GM12878 (cell line): ENCODE data around the gene ATG3. TPM values are rescaled to one million over a fixed set of nuclear protein-coding genes. Genes with fewer than 3 reads are reported as not detected.

ENCODE experiments used
- ATAC-seq: fragments of 200-7000 bp; cut with Tn5 transposase; 3 replicates; pipeline ENCODE4 v1.9.1; 2020; ENCODE audit warnings: mild to moderate bottlenecking, moderate library complexity
- BruUV-seq: library from RNA; stranded (reverse); fragments of 400-500 nt; replicated peaks from 2 replicates; lab custom pipeline; 2021; lab: Mats Ljungman, UMichigan
- CTCF ChIA-PET: fragments of 300-600 bp; sonication (Branson Sonifier 250); formaldehyde crosslinking; extraction: SDS; loops from one replicate; lab custom pipeline; 2021; ENCODE audit warnings: inconsistent platforms; lab: Yijun Ruan, JAX
- POLR2A ChIA-PET: fragments of 350-600 bp; formaldehyde crosslinking; extraction: SDS; loops from one replicate; lab custom pipeline; 2021; ENCODE audit warnings: inconsistent platforms; lab: Charles Lee
- RAD21 ChIA-PET: fragments of 300-600 bp; sonication (Branson Sonifier 250); formaldehyde crosslinking; loops from one replicate; lab custom pipeline; 2023; ENCODE audit warnings: antibody characterized with exemption; ENCODE audit not compliant: unreplicated experiment; lab: Charles Lee
- SMC1A ChIA-PET: fragments of 300-600 bp; sonication (Branson Sonifier 250); formaldehyde crosslinking; loops from one replicate; lab custom pipeline; 2023; ENCODE audit not compliant: unreplicated experiment, uncharacterized antibody; lab: Charles Lee
- DNase-seq: peaks from one replicate; pipeline ENCODE4 v3.0.0-alpha.2; 2011; ENCODE audit warnings: low read depth, low spot score
- FAIRE-seq: peaks from 3 replicates; lab custom pipeline; 2011; peaks lifted over from hg19 to GRCh38; lab: Jason Lieb, UNC
- H2AFZ ChIP-seq: 2 replicates; pipeline ENCODE4 v1.6.0; 2011; ENCODE audit warnings: low read depth, low read length, control low read depth; ENCODE audit not compliant: control insufficient read depth
- H3K27ac ChIP-seq: 2 replicates; pipeline ENCODE4 v1.5.1; 2011; ENCODE audit warnings: control low read depth; ENCODE audit not compliant: control insufficient read depth, insufficient read depth
- H3K27me3 ChIP-seq, 2 experiments: replicated peaks in 1 of 2; 2 replicates each; pipeline versions ENCODE4 v1.6.0 to v1.6.1; 2011; ENCODE audit warnings: low read length in 1 of 2; ENCODE audit not compliant: control insufficient read depth in 2 of 2, insufficient read depth in 2 of 2
- H3K36me3 ChIP-seq, 2 experiments: 2 replicates each; pipeline ENCODE4 v1.5.1; 2011; ENCODE audit warnings: low read length in 1 of 2; ENCODE audit not compliant: control insufficient read depth in 2 of 2, insufficient read depth in 2 of 2
- H3K4me1 ChIP-seq: 2 replicates; pipeline ENCODE4 v1.6.1; 2011; ENCODE audit warnings: mild to moderate bottlenecking, low read length, moderate library complexity, mixed read lengths; ENCODE audit not compliant: control insufficient read depth, insufficient read depth
- H3K4me2 ChIP-seq: 2 replicates; pipeline ENCODE4 v1.6.0; 2011; ENCODE audit warnings: control low read depth; ENCODE audit not compliant: control insufficient read depth, insufficient read depth
- H3K4me3 ChIP-seq: fragments of 200-600 bp; sonication (generic); 2 replicates; pipeline ENCODE4 v1.5.1; 2016
- H3K79me2 ChIP-seq: 2 replicates; pipeline ENCODE4 v1.6.0; 2011; ENCODE audit warnings: low read length; ENCODE audit not compliant: control insufficient read depth, insufficient read depth
- H3K9ac ChIP-seq: 2 replicates; pipeline ENCODE4 v1.8.0; 2011; ENCODE audit warnings: low read length, control low read depth, mixed read lengths; ENCODE audit not compliant: control insufficient read depth, insufficient read depth
- H3K9me3 ChIP-seq: replicated peaks from 3 replicates; pipeline ENCODE4 v1.5.1; 2011; ENCODE audit warnings: mild to moderate bottlenecking, low read length; ENCODE audit not compliant: control insufficient read depth, insufficient read depth
- H4K20me1 ChIP-seq: 2 replicates; pipeline ENCODE4 v1.6.0; 2011; ENCODE audit not compliant: control insufficient read depth, insufficient read depth
- BCLAF1 ChIP-seq: fragments of 450-650 bp; IDR thresholded peaks from 2 replicates; pipeline ENCODE4 v1.6.1; 2017; ENCODE audit warnings: antibody characterized with exemption, mild to moderate bottlenecking, moderate library complexity
- CBX3 ChIP-seq: fragments of 200-600 bp; sonication (generic); IDR thresholded peaks from 2 replicates; pipeline ENCODE4 v1.6.1; 2016; ENCODE audit warnings: low read depth, borderline replicate concordance
- EZH2 ChIP-seq: IDR thresholded peaks from 2 replicates; pipeline ENCODE4 v1.6.1; 2012; ENCODE audit warnings: low read depth, mild to moderate bottlenecking, control low read depth, inconsistent platforms, low read length, borderline replicate concordance; ENCODE audit not compliant: control insufficient read depth
- IRF3 ChIP-seq: fragments of 450-650 bp; IDR thresholded peaks from 2 replicates; pipeline ENCODE4 v1.6.1; 2014; ENCODE audit warnings: mild to moderate bottlenecking
- KLF5 ChIP-seq: fragments of 450-650 bp; IDR thresholded peaks from 2 replicates; pipeline ENCODE4 v1.6.1; 2014; ENCODE audit warnings: mild to moderate bottlenecking; ENCODE audit not compliant: partially characterized antibody
- NFIC ChIP-seq: IDR thresholded peaks from 2 replicates; pipeline ENCODE4 v1.6.1; 2012; ENCODE audit warnings: low read depth, mild to moderate bottlenecking, inconsistent platforms, low read length, moderate library complexity
- SMAD5 ChIP-seq: IDR thresholded peaks from 2 replicates; pipeline ENCODE4 v1.6.1; 2016; ENCODE audit warnings: antibody characterized with exemption, low read depth
- TCF12 ChIP-seq: IDR thresholded peaks from 2 replicates; pipeline ENCODE4 v1.6.1; 2011; ENCODE audit warnings: low read depth, mild to moderate bottlenecking, low read length
- ZNF24 ChIP-seq: fragments of 450-650 bp; IDR thresholded peaks from 2 replicates; pipeline ENCODE4 v1.6.1; 2017; ENCODE audit warnings: antibody characterized with exemption, mild to moderate bottlenecking
- WGBS: methylation state at CpG from one replicate; pipeline ENCODE4 v1.1.6; 2016; ENCODE audit warnings: low lambda C conversion rate; ENCODE audit not compliant: insufficient replicate concordance, insufficient coverage; ENCODE audit errors: missing lambda C conversion rate; 5-methylcytosine and 5-hydroxymethylcytosine counted together
- in situ Hi-C: fragments of 300-500 bp; cut with MboI; formaldehyde crosslinking; loops from 9 replicates; pipeline ENCODE4 v1.14.3; 2018; ENCODE audit warnings: mixed read lengths
- intact Hi-C: fragments of 100-400 bp; cut with micrococcal nuclease; formaldehyde crosslinking; loops from one replicate; pipeline ENCODE4 v1.14.2; 2022; ENCODE audit not compliant: unreplicated experiment
- polyA plus RNA-seq, 11 experiments: library from polyadenylated mRNA; depleted of rRNA in 4 of 11; unstranded in 6 of 11; stranded (reverse) in 5 of 11; fragments of >200 nt; fragmentation: Nextera tagmentation in 4 of 11; fragmentation: Illumina TruSeq in 1 of 11; extraction: Ambion mirVana in 4 of 11; extraction: Trizol in 1 of 11; gene quantifications; 1 replicate in 1 of 11; 2 replicates in 10 of 11; pipeline versions ENCODE4 v1.2.1 to v1.2.3, GENCODE V29; 2011 to 2016; ENCODE audit warnings: inconsistent platforms in 2 of 11, missing spikeins in 2 of 11, low read depth in 1 of 11
- total RNA-seq, 4 experiments: library from RNA; depleted of rRNA in 3 of 4; stranded (reverse); fragments of >200 nt in 3 of 4; fragmentation: Illumina TruSeq in 1 of 4; extraction: Trizol in 1 of 4; gene quantifications; 2 replicates each; pipeline versions ENCODE4 v1.2.1 to v1.2.3, GENCODE V29; 2013 to 2021

Gene ATG3
- total and polyA plus RNA-seq, 10 of the 15 experiments (the other 5 are each of a cell fraction or from before 2014, with no cell fraction given), result 49.8 to 97.0 (median 63.6) TPM

- SMC1A ChIA-PET, result interaction anchor here (1.6 to 5.3 kb wide), 2 partner anchors 7 to 18 kb away, joined by 6 to 45 read pairs; no protein-coding TSS in a partner anchor
- 12% methylated on average over 1 of the region's 1 CpG for WGBS
Measured at GRCh38 chr3:112550859-112551258, 10.9 kb downstream of the ATG3 start.

GRCh38 chr3:112546216-112546759 is 15.5 kb downstream of the ATG3 start:
- Histone ChIP-seq H3K27me3 (no peaks in the 10 kb centered on the region), H3K4me3 (no peak overlapping the region), H3K9me3 (no peaks in the 10 kb centered on the region), H3K79me2 (peaks cover 7% of the 10 kb centered on the region), H3K36me3 (peaks cover 0 to 36% of the 10 kb centered on the region in 2 experiments; a peak in 3 of 4 replicates), H3K4me1 (peaks cover under 1% of the 10 kb centered on the region; the same call in 1 of the 2 replicates), H3K9ac (no peak overlapping the region), H4K20me1 (no peaks in the 10 kb centered on the region), H3K4me2 (no peak overlapping the region), H2AFZ (no peak overlapping the region), H3K27ac (no peak overlapping the region)
- SMC1A ChIA-PET, result interaction anchor here (4.6 kb wide), 1 partner anchor 7 kb away, joined by 45 read pairs; no protein-coding TSS in a partner anchor
- POLR2A ChIA-PET, result no interaction called here
- RAD21 ChIA-PET, result no interaction called here
- BruUV-seq, result no TSS peak
- in situ Hi-C loops (no loop called here), intact Hi-C loops (no loop called here)
- TF ChIP-seq SMAD5 (no peak), KLF5 (no peak), TCF12 (no peak), IRF3 (no peak), CBX3 (no peak), NFIC (no peak), EZH2 (no peak), BCLAF1 (no peak)
- DNase-seq (no peak), ATAC-seq (no peak), FAIRE-seq (no peak)
- WGBS, result 96% methylated on average over 5 of the region's 5 CpGs
- CTCF ChIA-PET, result no interaction called here

More at GRCh38 chr3:112550859-112551258, 10.9 kb downstream of the ATG3 start:
- Histone ChIP-seq H3K27ac (no peak overlapping the region), H3K36me3 (peaks cover 0 to 18% of the 10 kb centered on the region in 2 experiments; a peak in 3 of 4 replicates), H3K9ac (no peak overlapping the region), H3K79me2 (peaks cover 33% of the 10 kb centered on the region), H4K20me1 (no peaks in the 10 kb centered on the region), H3K27me3 (no peaks in the 10 kb centered on the region), H3K9me3 (no peaks in the 10 kb centered on the region; the same call in 2 of the 3 replicates), H3K4me3 (no peak overlapping the region), H3K4me2 (no peak overlapping the region), H2AFZ (no peak overlapping the region), H3K4me1 (no peaks in the 10 kb centered on the region)
- DNase-seq, result no peak
- peak; percentile 49; the same call in 2 of the 3 replicates for ATAC-seq
- TSS peak; percentile 4 for BruUV-seq
- RAD21 ChIA-PET, result no interaction called here
- in situ Hi-C loops, result no loop called here
- FAIRE-seq, result peak; percentile 69
- POLR2A ChIA-PET, result interaction anchor here (2.4 kb wide), 1 partner anchor 10 kb away, joined by 9 read pairs; the partner anchor contains the start of genes ATG3 and SLC35A5
- intact Hi-C loops, result no loop called here
- TF ChIP-seq ZNF24, result no peak
- CTCF ChIA-PET, result interaction anchor here (1.0 to 1.5 kb wide), 2 partner anchors 9 to 11 kb away, joined by 3 to 4 read pairs; partner anchors contain the start of genes ATG3 and SLC35A5
